SJSA1 (cell line): ENCODE data around the gene KRT24. TPM values are rescaled to one million over a fixed set of nuclear protein-coding genes. Genes with fewer than 3 reads are reported as not detected.

Source experiments
- DNase-seq, 2 experiments: peaks; one replicate each; pipeline ENCODE4 v3.0.0-alpha.2; 2015 to 2020; ENCODE audit warnings: low spot score in 2 of 2, low read depth in 1 of 2
- H3K27ac ChIP-seq: fragments of 250-450 bp; sonication (Bioruptor Pico); 2 replicates; pipeline ENCODE4 v1.5.1; 2020; ENCODE audit warnings: mild to moderate bottlenecking, moderate library complexity
- H3K27me3 ChIP-seq: fragments of 250-450 bp; sonication (Bioruptor Pico); replicated peaks from 2 replicates; pipeline ENCODE4 v1.5.1; 2020; ENCODE audit warnings: mild to moderate bottlenecking, moderate library complexity
- H3K36me3 ChIP-seq: fragments of 250-450 bp; sonication (Bioruptor Pico); 2 replicates; pipeline ENCODE4 v1.5.1; 2020; ENCODE audit warnings: mild to moderate bottlenecking
- H3K4me1 ChIP-seq: fragments of 250-450 bp; sonication (Bioruptor Pico); replicated peaks from 2 replicates; pipeline ENCODE4 v1.6.1; 2021; ENCODE audit warnings: mild to moderate bottlenecking
- H3K4me3 ChIP-seq: fragments of 250-450 bp; sonication (Bioruptor Pico); 2 replicates; pipeline ENCODE4 v1.5.1; 2020; ENCODE audit warnings: mild to moderate bottlenecking
- H3K9me3 ChIP-seq: fragments of 250-450 bp; sonication (Bioruptor Pico); replicated peaks from 2 replicates; pipeline ENCODE4 v1.5.1; 2020; ENCODE audit warnings: mild to moderate bottlenecking
- total RNA-seq: library from RNA; depleted of rRNA; stranded (reverse); fragments of >200 nt; shearing (Covaris generic); gene quantifications from 2 replicates; pipeline ENCODE4 v1.2.3, GENCODE V29; 2014; rRNA removed

Gene KRT24
- total RNA-seq, 1 experiment from 2014 or later: not detected

DNA sequence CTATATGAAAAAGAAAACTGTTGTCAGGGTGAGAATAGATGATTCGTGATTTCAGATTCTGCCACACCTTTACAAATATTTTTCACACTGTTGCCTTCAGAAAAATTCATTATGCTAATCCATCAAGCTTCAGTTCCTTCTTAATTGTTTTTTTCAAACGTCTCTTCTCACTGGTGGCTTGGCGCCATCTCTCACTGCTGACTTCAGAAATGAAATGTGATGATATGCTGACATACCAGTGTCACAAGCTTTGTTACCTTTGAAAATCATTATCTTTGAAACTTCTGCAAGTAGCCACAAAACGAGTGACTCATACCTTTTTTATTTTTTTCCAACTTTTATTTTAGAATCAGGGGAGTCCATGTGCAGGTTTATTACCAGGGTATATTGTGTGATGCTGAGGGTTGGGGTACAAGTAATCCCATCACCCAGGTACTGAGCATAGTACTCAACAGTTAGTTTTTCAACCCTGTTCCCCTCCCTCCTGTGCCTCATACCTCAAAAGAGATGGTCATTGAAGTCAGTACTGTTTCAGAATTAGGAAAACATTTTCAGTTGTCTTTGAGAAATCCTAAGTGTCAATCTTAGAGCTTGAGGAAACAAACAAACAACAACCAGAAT, 24.5 kb downstream of the KRT24 start:
- no peaks in the 10 kb centered on the region for H3K9me3 ChIP-seq
- no peak overlapping the region for H3K4me3 ChIP-seq
- no peaks in the 10 kb centered on the region for H3K36me3 ChIP-seq
- peaks cover 59% of the 10 kb centered on the region for H3K27me3 ChIP-seq
- H3K27ac ChIP-seq: no peak overlapping the region
- H3K4me1 ChIP-seq: no peaks in the 10 kb centered on the region
- no peak for DNase-seq

DNA sequence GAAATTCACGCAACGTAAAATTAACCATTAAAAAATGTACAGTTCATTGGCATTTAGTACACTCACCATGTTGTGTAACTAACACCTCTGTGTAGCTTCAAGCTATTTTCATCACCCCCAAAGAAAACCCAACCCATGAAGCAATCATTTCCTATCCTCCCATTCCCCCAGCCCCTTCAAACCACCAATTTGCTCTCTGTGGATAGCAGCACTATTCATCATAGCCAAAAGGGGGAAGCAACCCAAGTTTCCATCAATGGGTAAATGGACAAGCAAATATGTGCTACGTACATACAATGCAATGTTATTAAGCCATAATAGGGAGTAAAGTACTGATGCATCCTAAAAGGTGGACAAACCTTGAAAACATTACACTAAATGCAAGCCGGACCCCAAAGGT, 27.6 kb downstream of the KRT24 start:
- no peaks in the 10 kb centered on the region for H3K36me3 ChIP-seq
- H3K4me3 ChIP-seq: no peak overlapping the region
- no peaks in the 10 kb centered on the region for H3K9me3 ChIP-seq
- no peak overlapping the region for H3K27ac ChIP-seq
- H3K4me1 ChIP-seq: no peaks in the 10 kb centered on the region
- DNase-seq: no peak
- H3K27me3 ChIP-seq: peaks cover 65% of the 10 kb centered on the region

DNA sequence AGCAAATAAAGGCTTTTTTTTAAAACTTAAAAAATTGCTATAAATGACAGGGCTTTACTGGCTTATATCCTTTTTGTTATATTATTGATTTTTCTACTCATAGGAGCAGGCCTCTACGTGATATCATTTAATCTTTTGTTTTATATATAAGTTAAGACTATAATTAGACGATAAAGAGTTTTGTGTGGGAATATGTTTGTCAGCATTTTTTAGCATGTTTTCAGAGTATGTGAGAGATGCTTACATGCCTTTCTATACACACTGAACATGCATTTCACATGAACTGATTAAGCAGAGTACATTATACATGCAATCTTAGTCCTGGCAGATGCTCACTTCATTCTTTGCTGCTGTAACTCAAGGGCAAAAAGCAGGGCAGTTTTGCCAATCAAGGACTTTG, 30.9 kb downstream of the KRT24 start:
- Histone ChIP-seq H3K4me1 (no peaks in the 10 kb centered on the region), H3K36me3 (no peaks in the 10 kb centered on the region), H3K9me3 (no peaks in the 10 kb centered on the region), H3K27me3 (peaks cover 59% of the 10 kb centered on the region), H3K4me3 (no peak overlapping the region), H3K27ac (no peak overlapping the region)
- no peak for DNase-seq

DNA sequence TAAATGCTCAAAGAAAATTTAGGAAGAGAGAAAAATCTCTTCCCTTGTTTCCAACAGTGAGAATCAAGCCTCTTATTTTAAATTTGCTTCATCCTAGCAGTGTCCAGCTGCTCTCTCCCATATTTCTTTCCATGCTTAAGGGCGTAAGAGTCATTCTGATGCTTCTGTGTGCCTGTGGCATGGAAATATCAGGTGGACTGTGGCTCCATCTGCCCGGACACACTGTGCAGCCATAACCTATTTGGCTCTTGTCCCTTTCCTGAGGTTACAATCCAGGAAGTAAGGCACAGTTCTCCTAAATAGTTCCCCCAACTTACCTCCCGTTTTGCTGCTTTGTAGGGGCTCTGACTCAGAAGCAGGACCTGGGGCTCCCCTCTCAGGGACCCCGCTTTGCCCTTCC, 32.3 kb downstream of the KRT24 start:
- Histone ChIP-seq H3K9me3 (no peaks in the 10 kb centered on the region), H3K4me1 (no peaks in the 10 kb centered on the region), H3K27me3 (peaks cover 51% of the 10 kb centered on the region), H3K36me3 (no peaks in the 10 kb centered on the region), H3K27ac (no peak overlapping the region), H3K4me3 (no peak overlapping the region)
- DNase-seq: no peak

DNA sequence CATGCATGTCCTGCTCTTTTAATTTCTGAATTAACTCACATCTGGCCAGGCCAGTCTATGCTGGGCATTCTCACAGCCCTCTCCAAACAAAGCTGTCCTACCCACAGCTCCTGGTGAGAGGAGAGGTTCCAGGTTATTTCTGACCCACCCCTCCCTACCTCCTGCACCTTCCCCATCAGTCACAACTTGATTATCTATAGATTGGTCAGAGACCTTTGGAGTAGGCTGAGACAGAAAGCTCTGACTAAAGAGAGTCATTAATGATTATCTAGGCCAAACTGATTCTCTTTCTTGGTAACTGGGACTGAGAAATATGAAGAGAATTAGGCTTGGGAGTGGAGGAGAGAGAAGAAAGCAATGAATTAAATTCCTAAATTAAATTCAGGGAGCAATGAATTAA, 37.2 kb downstream of the KRT24 start:
- no peaks in the 10 kb centered on the region for H3K36me3 ChIP-seq
- no peak overlapping the region for H3K27ac ChIP-seq
- DNase-seq: no peak
- H3K9me3 ChIP-seq: no peaks in the 10 kb centered on the region
- no peak overlapping the region for H3K4me3 ChIP-seq
- H3K4me1 ChIP-seq: no peaks in the 10 kb centered on the region
- peaks cover 49% of the 10 kb centered on the region for H3K27me3 ChIP-seq

DNA sequence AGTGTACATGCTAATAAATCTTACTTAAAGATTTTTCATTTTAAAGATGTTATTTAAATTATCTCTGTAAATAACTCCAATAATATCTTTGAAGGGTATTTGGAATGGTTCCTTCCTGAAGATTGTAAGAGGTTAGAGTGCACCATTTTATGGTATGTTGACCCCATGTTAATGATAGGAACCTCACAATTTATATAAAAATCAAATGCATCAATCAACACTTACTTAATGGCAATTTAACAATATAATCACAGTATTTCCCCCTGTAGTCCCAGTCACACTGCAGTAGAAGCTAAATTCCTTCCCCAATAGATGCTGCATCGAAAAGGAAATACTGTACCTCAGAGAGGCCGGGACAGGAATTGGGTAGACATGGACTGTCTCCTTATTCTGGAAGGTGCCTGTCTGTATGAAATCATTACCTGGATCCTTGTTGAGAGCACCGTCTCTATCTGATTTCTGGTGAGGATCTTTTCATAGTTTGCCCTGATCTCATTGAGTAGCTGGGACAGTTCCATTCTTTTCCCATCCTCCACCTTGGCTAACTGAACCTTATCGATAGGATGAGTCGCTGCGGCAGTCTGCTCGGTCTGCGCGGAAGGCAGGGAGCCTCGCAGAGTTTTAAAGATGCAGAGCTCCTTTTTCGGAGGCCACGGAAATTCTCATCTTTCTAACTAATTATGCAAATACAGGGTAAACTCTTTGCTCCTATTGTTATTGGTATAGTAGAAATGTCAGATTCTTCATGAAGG, 38.8 kb downstream of the KRT24 start, which contains the start of gene KRT222:
TSS of gene KRT222 (minus strand) at position 596 of the 752 bp plus-strand sequence. CDS start at position 518, 78 bp downstream.
- no peak for DNase-seq
- Histone ChIP-seq H3K36me3 (no peaks in the 10 kb centered on the region), H3K4me1 (no peaks in the 10 kb centered on the region), H3K27me3 (peaks cover 49% of the 10 kb centered on the region), H3K9me3 (no peaks in the 10 kb centered on the region), H3K4me3 (no peak within 1 kb of the TSS), H3K27ac (no peak within 1 kb of the TSS)

DNA sequence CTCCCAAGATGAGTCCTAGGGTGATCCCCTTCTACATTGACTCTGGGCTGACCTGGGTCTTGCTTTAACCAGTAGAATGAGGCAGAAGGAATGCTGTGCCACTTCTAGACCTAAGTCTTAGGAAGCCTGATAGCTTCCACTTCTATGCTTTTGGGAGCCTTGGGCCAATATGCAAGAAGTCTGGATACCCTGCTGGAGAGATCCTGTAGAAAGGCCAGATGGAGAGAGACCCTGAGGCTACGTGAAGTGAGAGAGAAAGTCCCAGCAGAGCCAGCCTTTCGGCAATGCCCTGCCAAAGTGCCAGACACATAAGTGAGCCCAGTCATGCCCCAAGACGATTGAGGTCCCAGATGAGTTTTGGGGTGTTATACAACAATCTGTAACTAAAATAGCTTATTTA, 40.3 kb downstream of the KRT24 start:
- H3K9me3 ChIP-seq: no peaks in the 10 kb centered on the region
- no peak overlapping the region for H3K27ac ChIP-seq
- H3K36me3 ChIP-seq: no peaks in the 10 kb centered on the region
- DNase-seq: no peak
- no peaks in the 10 kb centered on the region for H3K4me1 ChIP-seq
- no peak overlapping the region for H3K4me3 ChIP-seq
- peaks cover 45% of the 10 kb centered on the region for H3K27me3 ChIP-seq

DNA sequence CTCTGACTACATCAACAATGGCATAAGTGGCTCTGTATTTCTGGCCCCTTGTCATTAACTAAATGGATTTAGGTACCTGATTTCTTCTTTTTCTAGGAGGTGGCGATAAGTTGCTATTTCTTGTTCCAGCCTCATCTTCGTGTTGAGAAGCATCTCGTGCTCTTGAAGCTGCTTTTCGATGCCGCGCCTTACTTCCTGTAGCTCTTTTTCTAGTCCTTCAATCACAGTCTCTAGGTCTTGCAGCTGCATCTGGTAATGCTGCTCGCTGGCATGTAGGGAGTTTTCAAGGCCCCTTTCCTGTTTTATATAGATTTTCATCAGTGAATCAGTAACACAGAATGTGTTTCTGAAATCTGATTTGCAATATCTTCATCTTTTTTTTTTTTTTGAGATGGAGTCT, 43.6 kb downstream of the KRT24 start:
- Histone ChIP-seq H3K27ac (no peak overlapping the region), H3K9me3 (no peaks in the 10 kb centered on the region), H3K36me3 (no peaks in the 10 kb centered on the region), H3K4me3 (no peak overlapping the region), H3K27me3 (peaks cover 47% of the 10 kb centered on the region), H3K4me1 (no peaks in the 10 kb centered on the region)
- no peak for DNase-seq

DNA sequence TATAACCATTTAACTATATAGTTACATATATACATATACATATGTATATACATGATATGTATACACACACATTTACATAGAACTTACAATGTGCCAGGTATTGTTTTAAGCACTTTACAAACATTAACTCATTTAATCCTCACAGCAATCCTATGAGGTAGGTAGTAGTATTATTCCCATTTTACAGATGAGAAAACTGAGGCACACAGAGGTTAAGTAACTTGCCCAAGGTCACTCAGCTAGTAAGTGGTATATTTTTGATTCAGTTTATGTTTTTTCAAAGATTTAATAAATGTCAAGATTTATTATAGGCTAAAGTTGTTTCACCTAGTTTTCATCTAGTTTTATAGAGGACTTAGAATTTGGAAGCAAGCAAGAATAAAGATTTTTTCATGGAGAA, 45.2 kb downstream of the KRT24 start:
- H3K27me3 ChIP-seq: peaks cover 32% of the 10 kb centered on the region

DNA sequence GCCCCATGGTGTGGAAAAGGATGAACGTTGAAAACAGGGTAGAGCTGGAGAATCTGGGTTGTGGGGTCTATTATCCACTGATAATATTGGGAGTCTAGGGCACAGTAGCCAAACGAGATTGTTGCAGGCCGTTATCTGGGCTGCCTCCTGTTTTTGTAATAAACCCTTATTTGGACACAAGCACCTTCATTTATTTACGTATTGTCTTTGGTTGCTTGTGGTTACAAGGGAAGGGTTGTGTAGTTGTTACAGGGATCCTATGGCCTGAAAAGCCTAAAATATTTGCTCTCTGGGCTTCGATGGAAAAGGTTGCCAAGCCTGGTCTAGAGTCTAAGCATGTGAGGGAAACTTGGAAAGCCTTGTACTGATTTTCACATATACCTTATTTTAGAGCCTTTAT, 51.6 kb downstream of the KRT24 start:
- H3K27ac ChIP-seq: no peak overlapping the region

More for the DNA sequence above, 45.2 kb downstream of the KRT24 start:
- no peak for DNase-seq
- Histone ChIP-seq H3K27ac (no peak overlapping the region), H3K9me3 (no peaks in the 10 kb centered on the region), H3K36me3 (no peaks in the 10 kb centered on the region), H3K4me3 (no peak overlapping the region), H3K4me1 (no peaks in the 10 kb centered on the region)

DNA sequence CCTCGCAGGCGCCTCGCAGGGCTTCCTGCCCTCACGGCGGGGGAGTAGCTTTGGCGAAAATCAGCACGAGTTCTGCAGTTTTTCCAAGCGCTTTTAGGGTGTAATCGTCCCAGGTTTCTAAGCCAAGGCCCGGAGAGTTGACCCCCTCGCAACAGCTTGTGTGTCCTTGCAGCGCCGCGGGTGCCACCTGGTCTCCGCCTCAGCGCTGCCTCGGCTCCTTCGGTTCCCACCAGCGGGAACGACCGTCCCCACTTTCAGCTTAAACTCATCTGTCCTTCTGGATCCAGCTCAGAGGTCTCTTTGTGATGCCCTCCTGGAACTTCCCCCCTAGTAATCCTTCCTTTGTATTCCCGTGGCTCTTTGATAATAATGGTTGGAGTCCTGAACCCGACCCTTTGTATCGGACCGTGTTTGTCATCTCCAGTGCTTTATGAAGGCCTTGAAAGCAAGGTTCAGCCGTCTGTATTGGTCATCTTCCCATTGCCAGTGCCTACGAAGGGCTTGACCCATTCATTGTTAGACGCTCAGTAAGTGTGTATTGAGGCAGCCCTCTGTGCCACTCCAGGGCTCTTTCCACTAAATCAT, 55.1 kb downstream of the KRT24 start:
- Histone ChIP-seq H3K27ac (peak overlapping the region; percentile 98), H3K4me3 (peak overlapping the region; percentile 80), H3K9me3 (no peaks in the 10 kb centered on the region), H3K27me3 (no peaks in the 10 kb centered on the region), H3K36me3 (peaks cover 34% of the 10 kb centered on the region), H3K4me1 (peaks cover 12% of the 10 kb centered on the region)
- peak in 1 of 2 experiments; percentile 77 for DNase-seq

More for the DNA sequence above, 51.6 kb downstream of the KRT24 start:
- no peak for DNase-seq
- Histone ChIP-seq H3K27me3 (peaks cover 10% of the 10 kb centered on the region; the same call in 1 of the 2 replicates), H3K36me3 (peaks cover 4% of the 10 kb centered on the region), H3K4me1 (peaks cover 8% of the 10 kb centered on the region), H3K4me3 (no peak overlapping the region), H3K9me3 (no peaks in the 10 kb centered on the region)

Other genes with a start within 250 kb of the KRT24 start
- gene TNS4, start 202.1 kb downstream of the KRT24 start, total RNA-seq: not detected in 2 replicates
- not detected in 2 replicates for gene CCR7, start 138.3 kb downstream of the KRT24 start, total RNA-seq
- 97.8 and 137 TPM in 2 replicates for gene SMARCE1, start 55.9 kb downstream of the KRT24 start, total RNA-seq
- not detected in 2 replicates for gene KRT222, start 38.6 kb downstream of the KRT24 start, total RNA-seq
- not detected in 2 replicates for gene KRT25, start 51.6 kb upstream of the KRT24 start, total RNA-seq
- gene KRT26, start 68.4 kb upstream of the KRT24 start, total RNA-seq: not detected in 2 replicates
- not detected in 2 replicates for gene KRT27, start 78.8 kb upstream of the KRT24 start, total RNA-seq
- gene KRT28, start 96.2 kb upstream of the KRT24 start, total RNA-seq: not detected in 2 replicates
- 29.7 and 73.0 TPM in 2 replicates for gene KRT10, start 118.9 kb upstream of the KRT24 start, total RNA-seq
- not detected in 2 replicates for gene KRT12, start 163.5 kb upstream of the KRT24 start, total RNA-seq
- not detected in 2 replicates for gene KRT20, start 181.5 kb upstream of the KRT24 start, total RNA-seq
- not detected in 2 replicates for gene KRT23, start 233.9 kb upstream of the KRT24 start, total RNA-seq